Skeletal muscle satellite cell (primary cell): ENCODE data around the gene UST.

Source experiments
- H3K27me3 ChIP-seq: 2 replicates; pipeline ENCODE4 v1.7.0; 2013; ENCODE audit warnings: low read length; ENCODE audit not compliant: control insufficient read depth, insufficient read depth
- H3K36me3 ChIP-seq: 2 replicates; pipeline ENCODE4 v1.7.0; 2013; ENCODE audit warnings: mild to moderate bottlenecking, control low read depth, low read length; ENCODE audit not compliant: insufficient read depth
- H3K4me1 ChIP-seq: 2 replicates; pipeline ENCODE4 v1.7.0; 2013; ENCODE audit warnings: low read length; ENCODE audit not compliant: control insufficient read depth, insufficient read depth
- H3K4me2 ChIP-seq: 2 replicates; pipeline ENCODE4 v1.7.0; 2013; ENCODE audit warnings: mild to moderate bottlenecking, low read length
- H3K4me3 ChIP-seq: 2 replicates; pipeline ENCODE4 v1.7.0; 2013; ENCODE audit warnings: low read length
- H3K9ac ChIP-seq: 2 replicates; pipeline ENCODE4 v1.7.0; 2013; ENCODE audit warnings: mild to moderate bottlenecking, low read depth, low read length, moderate library complexity
- H3K9me3 ChIP-seq: replicated peaks from 2 replicates; pipeline ENCODE4 v1.7.0; 2013; ENCODE audit warnings: mild to moderate bottlenecking, control low read depth, low read length

Gene UST

GRCh38 chr6:148963738-148964137 is 216.9 kb downstream of the UST start:
- H3K9ac ChIP-seq: no peak overlapping the region
- H3K9me3 ChIP-seq: no peaks in the 10 kb centered on the region
- no peaks in the 10 kb centered on the region for H3K36me3 ChIP-seq
- no peak overlapping the region for H3K4me3 ChIP-seq
- no peaks in the 10 kb centered on the region for H3K27me3 ChIP-seq
- no peak overlapping the region for H3K4me2 ChIP-seq
- peaks cover 4% of the 10 kb centered on the region for H3K4me1 ChIP-seq

- H3K4me2 ChIP-seq: no peak overlapping the region
- no peak overlapping the region for H3K9ac ChIP-seq
- H3K4me1 ChIP-seq: peaks cover 11% of the 10 kb centered on the region
- H3K27me3 ChIP-seq: no peaks in the 10 kb centered on the region
- no peak overlapping the region for H3K4me3 ChIP-seq
- no peaks in the 10 kb centered on the region for H3K9me3 ChIP-seq
- no peaks in the 10 kb centered on the region for H3K36me3 ChIP-seq
Measured at GRCh38 chr6:148964467-148964866, 217.6 kb downstream of the UST start.

DNA sequence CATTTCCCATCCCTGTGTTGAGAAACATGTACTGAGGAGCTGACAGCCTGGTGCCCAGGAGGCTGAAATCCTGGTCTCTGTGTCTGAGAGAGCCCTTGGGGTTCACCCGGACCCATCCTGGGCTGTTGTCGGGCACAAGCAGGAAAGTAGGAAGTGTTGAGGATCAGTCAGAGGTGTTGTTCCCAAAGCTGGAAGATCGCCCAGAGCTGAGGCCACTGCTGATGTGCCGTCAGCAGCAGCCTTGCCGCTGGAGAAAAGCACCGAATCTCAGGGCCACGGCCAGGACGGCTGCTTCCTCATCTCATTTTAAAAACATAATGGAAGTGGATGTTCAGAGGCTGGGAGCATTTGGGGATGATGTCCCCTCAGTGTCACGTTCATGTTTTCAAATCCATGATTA is 218.5 kb downstream of the UST start:
- Histone ChIP-seq H3K27me3 (no peaks in the 10 kb centered on the region), H3K9me3 (no peaks in the 10 kb centered on the region), H3K4me2 (no peak overlapping the region), H3K36me3 (no peaks in the 10 kb centered on the region), H3K9ac (no peak overlapping the region), H3K4me1 (peaks cover 11% of the 10 kb centered on the region), H3K4me3 (no peak overlapping the region)

- no peaks in the 10 kb centered on the region for H3K27me3 ChIP-seq
- H3K9me3 ChIP-seq: no peaks in the 10 kb centered on the region
- no peak overlapping the region for H3K4me2 ChIP-seq
- H3K36me3 ChIP-seq: no peaks in the 10 kb centered on the region
- H3K9ac ChIP-seq: no peak overlapping the region
- H3K4me1 ChIP-seq: peaks cover 20% of the 10 kb centered on the region
- no peak overlapping the region for H3K4me3 ChIP-seq
Measured at GRCh38 chr6:148967011-148967520, 220.2 kb downstream of the UST start.

GRCh38 chr6:148967541-148967956 is 220.7 kb downstream of the UST start:
- no peak overlapping the region for H3K4me2 ChIP-seq
- H3K9ac ChIP-seq: no peak overlapping the region
- no peaks in the 10 kb centered on the region for H3K36me3 ChIP-seq
- no peak overlapping the region for H3K4me3 ChIP-seq
- H3K9me3 ChIP-seq: no peaks in the 10 kb centered on the region
- H3K27me3 ChIP-seq: no peaks in the 10 kb centered on the region
- H3K4me1 ChIP-seq: peaks cover 20% of the 10 kb centered on the region

GRCh38 chr6:148968771-148969602 is 222.2 kb downstream of the UST start:
- Histone ChIP-seq H3K4me1 (peaks cover 20% of the 10 kb centered on the region), H3K9me3 (no peaks in the 10 kb centered on the region), H3K27me3 (peaks cover 2% of the 10 kb centered on the region), H3K4me3 (no peak overlapping the region), H3K9ac (no peak overlapping the region), H3K36me3 (no peaks in the 10 kb centered on the region), H3K4me2 (no peak overlapping the region)

- no peak overlapping the region for H3K4me3 ChIP-seq
- no peak overlapping the region for H3K4me2 ChIP-seq
- no peak overlapping the region for H3K9ac ChIP-seq
- H3K4me1 ChIP-seq: peaks cover 20% of the 10 kb centered on the region
- peaks cover 2% of the 10 kb centered on the region for H3K27me3 ChIP-seq
- no peaks in the 10 kb centered on the region for H3K9me3 ChIP-seq
- no peaks in the 10 kb centered on the region for H3K36me3 ChIP-seq
Measured at GRCh38 chr6:148969603-148970061, 222.8 kb downstream of the UST start.

GRCh38 chr6:148971031-148971927 is 224.4 kb downstream of the UST start:
- Histone ChIP-seq H3K4me1 (peaks cover 20% of the 10 kb centered on the region), H3K9ac (no peak overlapping the region), H3K36me3 (no peaks in the 10 kb centered on the region), H3K9me3 (no peaks in the 10 kb centered on the region), H3K4me3 (no peak overlapping the region), H3K4me2 (no peak overlapping the region), H3K27me3 (peaks cover 2% of the 10 kb centered on the region)

DNA sequence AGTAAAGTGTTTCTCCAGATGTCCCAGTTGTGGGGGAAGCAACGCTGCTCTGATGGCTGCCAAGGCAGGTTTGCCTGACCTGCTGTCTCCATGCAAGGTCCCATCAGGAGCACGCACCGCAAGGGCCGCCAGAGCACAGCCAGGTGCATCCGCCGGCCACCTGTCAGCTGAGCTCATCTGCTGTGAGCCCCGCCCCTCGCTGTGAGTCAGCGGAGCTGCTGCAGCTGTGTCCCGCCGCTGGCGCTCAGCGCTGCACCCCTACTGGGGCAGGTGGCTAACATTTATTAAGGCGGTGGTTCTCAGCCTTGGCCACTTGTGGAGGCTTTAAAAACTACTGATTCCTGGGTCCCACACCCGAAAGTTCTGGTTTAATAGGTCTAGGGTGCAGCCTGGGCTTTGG is 225.7 kb downstream of the UST start:
- H3K27me3 ChIP-seq: peaks cover 2% of the 10 kb centered on the region
- H3K9ac ChIP-seq: no peak overlapping the region
- H3K9me3 ChIP-seq: no peaks in the 10 kb centered on the region
- peaks cover 20% of the 10 kb centered on the region for H3K4me1 ChIP-seq
- no peaks in the 10 kb centered on the region for H3K36me3 ChIP-seq
- no peak overlapping the region for H3K4me2 ChIP-seq
- H3K4me3 ChIP-seq: no peak overlapping the region

GRCh38 chr6:148973538-148974208 is 226.8 kb downstream of the UST start:
- Histone ChIP-seq H3K4me3 (no peak overlapping the region), H3K4me2 (no peak overlapping the region), H3K36me3 (no peaks in the 10 kb centered on the region), H3K4me1 (peaks cover 17% of the 10 kb centered on the region), H3K27me3 (peaks cover 2% of the 10 kb centered on the region), H3K9me3 (no peaks in the 10 kb centered on the region), H3K9ac (no peak overlapping the region)

DNA sequence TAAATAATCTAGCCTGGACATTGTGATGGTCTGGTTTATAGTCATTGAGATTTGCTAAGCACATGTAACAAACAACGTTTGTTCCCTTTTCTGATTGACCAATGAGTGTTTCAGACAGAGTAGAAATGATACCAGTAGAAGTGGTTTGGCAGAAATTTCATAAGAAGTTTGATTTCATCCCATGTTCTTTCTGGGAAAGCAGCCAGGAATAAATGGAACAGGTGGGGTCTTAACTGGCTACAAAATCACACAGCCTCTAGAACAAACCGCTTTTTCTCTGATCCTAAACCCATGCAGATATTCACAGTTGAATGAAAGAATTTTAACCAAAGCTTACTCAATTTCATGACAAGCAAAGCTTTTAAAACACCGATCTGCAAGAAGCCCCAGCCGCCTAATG is 227.5 kb downstream of the UST start:
- Histone ChIP-seq H3K4me1 (peaks cover 10% of the 10 kb centered on the region), H3K4me3 (no peak overlapping the region), H3K27me3 (peaks cover 2% of the 10 kb centered on the region), H3K36me3 (no peaks in the 10 kb centered on the region), H3K4me2 (no peak overlapping the region), H3K9ac (no peak overlapping the region), H3K9me3 (no peaks in the 10 kb centered on the region)
